Dedifferentiated amniotic fluid mesenchymal stem cell (primary cell): ENCODE results near the gene LCE1C.

Experiments used
- DNase-seq: peaks from one replicate; pipeline ENCODE4 v3.0.0-alpha.2; 2016; ENCODE audit errors: extremely low spot score

Gene LCE1C

DNA sequence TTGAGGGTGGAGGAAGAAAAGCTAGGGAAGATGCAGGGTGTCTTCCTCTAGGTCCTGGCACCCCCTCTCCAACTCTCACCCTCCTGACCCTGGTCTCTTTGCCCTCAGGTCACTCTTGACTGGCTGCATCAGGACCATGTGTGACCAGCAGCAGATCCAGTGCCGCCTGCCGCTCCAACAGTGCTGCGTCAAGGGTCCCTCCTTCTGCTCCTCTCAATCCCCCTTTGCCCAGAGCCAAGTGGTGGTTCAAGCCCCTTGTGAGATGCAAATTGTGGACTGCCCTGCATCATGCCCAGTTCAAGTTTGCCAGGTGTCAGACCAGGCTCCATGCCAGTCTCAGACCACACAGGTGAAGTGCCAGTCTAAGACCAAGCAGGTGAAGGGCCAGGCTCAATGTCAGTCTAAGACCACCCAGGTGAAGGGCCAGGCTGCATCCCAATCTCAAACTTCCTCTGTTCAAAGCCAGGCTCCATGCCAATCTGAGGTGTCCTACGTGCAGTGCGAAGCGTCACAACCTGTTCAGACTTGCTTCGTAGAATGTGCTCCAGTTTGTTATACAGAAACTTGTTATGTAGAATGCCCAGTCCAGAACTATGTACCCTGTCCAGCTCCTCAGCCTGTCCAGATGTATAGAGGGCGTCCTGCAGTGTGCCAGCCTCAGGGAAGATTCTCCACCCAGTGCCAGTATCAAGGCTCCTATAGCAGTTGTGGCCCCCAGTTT lies 46.8 kb downstream of the LCE1C start:
- no peak for DNase-seq

DNA sequence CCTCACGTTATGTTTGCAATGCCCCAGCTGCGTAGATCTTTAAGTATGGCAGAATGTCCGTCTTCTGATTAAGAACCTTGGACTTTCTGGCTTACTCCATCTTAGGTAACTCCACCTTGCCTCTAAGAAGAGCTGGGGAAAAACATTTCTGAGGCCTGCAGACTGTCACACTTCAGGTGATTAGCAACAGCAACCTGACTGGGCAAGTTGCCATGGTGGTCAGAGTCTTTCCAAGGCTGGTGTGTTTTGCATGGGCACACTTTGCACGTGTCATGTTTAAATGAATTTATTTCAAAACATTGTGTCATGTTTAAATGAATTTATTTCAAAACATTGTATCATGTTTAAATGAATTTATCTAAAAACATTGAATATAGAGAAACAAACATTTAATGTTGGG lies 47.8 kb downstream of the LCE1C start:
- DNase-seq = no peak

GRCh38 chr1:152757747-152758146 lies 48.7 kb downstream of the LCE1C start, which contains the start of gene KPRP:
TSS of gene KPRP (plus strand) at chr1:152758025. CDS start at chr1:152759589, 1,564 bp downstream.
- DNase-seq = no peak

DNA sequence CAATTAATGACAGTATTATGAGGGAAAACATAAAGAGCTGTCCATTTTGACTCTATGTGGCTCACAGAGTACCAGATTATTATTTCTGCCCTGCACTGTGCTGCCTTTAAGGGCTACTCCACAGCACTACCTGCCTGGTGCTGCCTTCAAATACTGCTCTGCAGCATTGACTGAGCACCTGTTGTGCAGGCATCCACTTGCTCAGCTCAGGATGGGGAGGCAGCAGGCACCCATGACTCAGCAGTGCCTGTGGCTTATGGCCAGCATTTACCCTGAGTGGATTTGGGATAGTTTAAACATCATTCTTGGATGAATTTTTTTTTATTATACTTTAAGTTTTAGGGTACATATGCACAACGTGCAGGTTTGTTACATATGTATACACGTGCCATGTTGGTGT lies 49.6 kb downstream of the LCE1C start:
- DNase-seq = no peak
